ENCODE data around the gene PTGES3. TPM values are rescaled to one million over a fixed set of nuclear protein-coding genes. Genes with fewer than 3 reads are reported as not detected.
"Not testable (repeated sequence)": the region's sequence is repeated elsewhere in the genome, so short reads cannot be mapped to it uniquely, and the experiment has no call there.

PTGES3 gene
- total RNA-seq, 2 experiments from 2014 or later = 240 to 241 TPM

DNA sequence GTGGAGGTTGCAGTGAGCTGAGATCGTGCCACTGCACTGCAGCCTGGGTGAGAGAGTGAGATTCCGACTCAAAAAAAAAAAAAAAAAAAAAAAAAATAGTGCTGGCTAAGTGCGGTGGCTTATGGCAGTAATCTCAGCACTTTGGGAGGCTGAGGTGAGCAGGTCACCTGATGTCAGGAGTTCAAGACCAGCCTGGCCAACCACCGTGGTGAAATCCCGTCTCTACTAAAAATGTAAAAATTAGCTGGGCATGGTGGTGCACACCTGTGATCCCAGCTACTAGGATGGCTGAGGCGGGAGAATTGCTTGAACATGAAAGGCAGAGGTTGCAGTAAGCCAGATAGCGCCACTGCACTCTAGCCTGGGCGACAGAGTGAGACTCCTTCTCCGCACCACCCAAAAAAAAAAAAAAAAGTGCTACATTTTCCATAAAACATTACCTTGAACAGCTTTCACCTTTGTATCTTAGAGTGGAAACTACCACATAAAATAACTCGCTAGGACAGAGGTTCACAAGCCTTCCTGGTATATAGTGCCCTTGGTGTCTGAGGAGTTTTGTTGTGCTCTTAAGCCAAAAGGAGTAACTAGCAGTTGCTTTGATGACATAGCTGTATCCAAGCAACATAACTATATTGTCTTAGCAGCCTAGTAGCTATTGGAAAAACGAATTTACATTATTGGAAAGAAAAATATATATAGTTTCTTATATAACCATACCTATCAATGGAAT is 11.1 kb downstream of the PTGES3 start:
- CTCF ChIA-PET = interaction anchor here (0.7 to 3.8 kb wide), 3 partner anchors 8 to 41 kb away, joined by 3 to 16 read pairs (median 8); no protein-coding TSS in a partner anchor

DNA sequence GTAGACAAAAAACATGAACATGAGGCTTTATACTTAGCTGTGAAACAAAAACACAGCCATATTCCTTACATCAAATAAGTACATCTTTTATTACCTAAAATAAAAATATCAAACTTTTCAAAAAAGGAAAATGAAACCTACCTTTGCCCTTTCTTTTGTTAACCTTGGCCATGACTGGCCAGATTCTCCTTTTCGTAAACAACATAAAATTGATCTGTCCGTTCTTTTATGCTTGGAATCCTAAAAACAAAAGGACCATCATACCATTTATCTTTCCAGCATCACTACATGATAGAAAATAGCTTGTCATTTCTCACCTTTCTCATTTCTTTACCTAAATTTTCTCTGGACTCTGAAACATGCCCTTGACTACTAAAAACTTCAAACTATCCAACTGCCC is 16.5 kb downstream of the PTGES3 start:
- H3K4me1 Mint-ChIP-seq = peaks cover 63% of the 10 kb centered on the region
- H3K27ac Mint-ChIP-seq = no peak overlapping the region
- ChIA-PET CTCF (interaction anchor here (0.8 to 1.3 kb wide), 2 partner anchors 13 to 21 kb away, joined by 3 to 4 read pairs; no protein-coding TSS in a partner anchor), POLR2A (interaction anchor here (2.1 kb wide), 1 partner anchor 35 kb away, joined by 8 read pairs; no protein-coding TSS in a partner anchor)
- H3K36me3 Mint-ChIP-seq (ENCODE audit: low read depth) = peaks cover 63% of the 10 kb centered on the region
- no peak overlapping the region for H3K4me3 Mint-ChIP-seq
- no peaks in the 10 kb centered on the region for H3K27me3 Mint-ChIP-seq
- DNase-seq = no peak
- no peaks in the 10 kb centered on the region for H3K9me3 Mint-ChIP-seq

More for the DNA sequence above, 11.1 kb downstream of the PTGES3 start:
- POLR2A ChIA-PET = interaction anchor here (0.7 to 3.5 kb wide), 8 partner anchors 9 to 70 kb away, joined by 3 to 16 read pairs (median 8); partner anchors contain the start of genes ATP5F1B, NACA and PTGES3
- DNase-seq = peak; percentile 10
- H3K27ac Mint-ChIP-seq = no peak overlapping the region
- H3K4me1 Mint-ChIP-seq = peaks cover 71% of the 10 kb centered on the region
- H3K27me3 Mint-ChIP-seq = no peaks in the 10 kb centered on the region
- H3K36me3 Mint-ChIP-seq (ENCODE audit: low read depth) = peaks cover 48% of the 10 kb centered on the region
- no peak overlapping the region for H3K4me3 Mint-ChIP-seq
- no peaks in the 10 kb centered on the region for H3K9me3 Mint-ChIP-seq

DNA sequence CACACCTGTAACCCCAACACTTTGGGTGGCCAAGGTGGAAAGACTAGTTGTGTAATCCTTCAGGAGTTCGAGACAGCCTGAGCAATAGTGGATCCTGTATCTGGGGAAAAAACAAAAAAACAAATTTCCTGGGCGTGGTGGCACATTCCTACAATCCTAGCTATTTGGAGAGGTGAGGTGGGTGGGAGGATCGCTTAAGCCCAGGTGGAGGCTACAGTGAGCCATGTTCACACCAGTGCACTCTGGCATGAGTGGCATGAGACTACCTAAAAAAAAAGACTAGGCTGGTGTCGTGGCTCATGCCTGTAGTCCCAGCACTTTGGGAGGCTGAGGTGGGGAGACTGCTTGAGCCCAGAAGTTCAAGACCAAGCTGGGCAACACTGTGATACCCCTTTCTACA is 17.2 kb downstream of the PTGES3 start:
- H3K4me3 Mint-ChIP-seq = no peak overlapping the region
- H3K36me3 Mint-ChIP-seq (ENCODE audit: low read depth) = peaks cover 66% of the 10 kb centered on the region
- H3K27ac Mint-ChIP-seq = peak overlapping the region; percentile 52
- no peaks in the 10 kb centered on the region for H3K27me3 Mint-ChIP-seq
- CTCF ChIA-PET = interaction anchor here (1.3 to 4.4 kb wide), 2 partner anchors 20 to 34 kb away, joined by 3 to 17 read pairs; no protein-coding TSS in a partner anchor
- POLR2A ChIA-PET = interaction anchor here (1.3 to 2.1 kb wide), 3 partner anchors 18 to 35 kb away, joined by 3 to 9 read pairs (median 8); partner anchors contain the start of genes ATP5F1B and PTGES3
- H3K9me3 Mint-ChIP-seq = no peaks in the 10 kb centered on the region
- peaks cover 59% of the 10 kb centered on the region for H3K4me1 Mint-ChIP-seq
- DNase-seq = no peak

DNA sequence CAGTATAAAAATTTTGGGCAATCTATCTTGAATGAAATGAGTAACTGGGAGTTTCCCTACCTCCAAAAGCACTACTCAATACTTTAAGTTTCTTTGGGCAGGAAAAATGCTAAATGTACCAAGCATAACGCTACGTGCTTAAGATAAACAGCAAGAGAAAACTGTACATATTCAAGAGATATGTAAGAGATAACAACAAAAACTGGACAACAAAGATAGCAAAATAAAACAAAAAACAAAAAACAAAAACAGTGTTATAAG is 20.0 kb downstream of the PTGES3 start:
- no peaks in the 10 kb centered on the region for H3K9me3 Mint-ChIP-seq
- POLR2A ChIA-PET = interaction anchor here (1.8 to 2.5 kb wide), 4 partner anchors 10 to 32 kb away, joined by 6 to 9 read pairs (median 6); partner anchors contain the start of gene PTGES3
- no peak overlapping the region for H3K4me3 Mint-ChIP-seq
- H3K36me3 Mint-ChIP-seq (ENCODE audit: low read depth) = peaks cover 85% of the 10 kb centered on the region
- H3K27me3 Mint-ChIP-seq = no peaks in the 10 kb centered on the region
- CTCF ChIA-PET = interaction anchor here (4.4 kb wide), 1 partner anchor 32 kb away, joined by 17 read pairs; no protein-coding TSS in a partner anchor
- peaks cover 43% of the 10 kb centered on the region for H3K4me1 Mint-ChIP-seq
- no peak for DNase-seq
- peak overlapping the region; percentile 40 for H3K27ac Mint-ChIP-seq

DNA sequence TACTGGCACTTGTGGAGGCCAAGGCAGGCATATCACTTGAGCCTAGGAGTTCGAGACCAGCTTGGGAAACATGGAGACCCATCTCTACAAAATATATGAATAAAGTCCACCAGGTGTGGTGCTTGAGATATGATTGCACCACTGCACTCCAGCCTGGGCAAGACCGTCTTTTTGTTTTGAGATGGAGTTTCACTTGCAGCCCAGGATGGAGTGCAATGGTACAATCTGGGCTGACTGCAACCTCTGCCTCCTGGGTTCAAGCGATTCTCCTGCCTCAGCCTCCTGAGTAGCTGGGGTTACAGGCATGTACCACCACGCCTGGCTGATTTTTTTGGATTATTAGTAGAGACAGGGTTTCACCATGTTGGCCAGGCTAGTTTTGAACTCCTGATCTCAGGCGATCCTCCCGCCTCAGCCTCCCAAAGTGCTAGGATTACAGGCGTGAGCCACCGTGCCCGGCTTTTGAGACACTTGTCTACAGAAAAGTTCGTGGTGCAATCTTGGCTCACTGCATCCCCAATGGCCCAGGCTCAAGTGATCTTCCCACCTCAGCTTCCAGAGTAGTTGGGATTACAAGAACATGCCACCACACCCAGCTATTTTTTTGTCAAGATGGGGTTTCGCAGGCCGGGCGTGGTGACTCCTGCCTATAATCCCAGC is 26.0 kb downstream of the PTGES3 start:
- ChIA-PET POLR2A (interaction anchor here (1.2 to 3.9 kb wide), 4 partner anchors 12 to 64 kb away, joined by 3 to 17 read pairs (median 4); partner anchors contain the start of genes ATP5F1B, NACA and PTGES3), CTCF (interaction anchor here (0.9 to 1.7 kb wide), 4 partner anchors 11 to 63 kb away, joined by 4 to 5 read pairs (median 4); partner anchors contain the start of gene NACA)
- peak; percentile 14 for DNase-seq
- Mint-ChIP-seq H3K36me3 (ENCODE audit: low read depth) (peaks cover 44% of the 10 kb centered on the region), H3K27me3 (no peaks in the 10 kb centered on the region), H3K4me3 (no peak overlapping the region), H3K4me1 (peaks cover 15% of the 10 kb centered on the region), H3K27ac (no peak overlapping the region), H3K9me3 (no peaks in the 10 kb centered on the region)

DNA sequence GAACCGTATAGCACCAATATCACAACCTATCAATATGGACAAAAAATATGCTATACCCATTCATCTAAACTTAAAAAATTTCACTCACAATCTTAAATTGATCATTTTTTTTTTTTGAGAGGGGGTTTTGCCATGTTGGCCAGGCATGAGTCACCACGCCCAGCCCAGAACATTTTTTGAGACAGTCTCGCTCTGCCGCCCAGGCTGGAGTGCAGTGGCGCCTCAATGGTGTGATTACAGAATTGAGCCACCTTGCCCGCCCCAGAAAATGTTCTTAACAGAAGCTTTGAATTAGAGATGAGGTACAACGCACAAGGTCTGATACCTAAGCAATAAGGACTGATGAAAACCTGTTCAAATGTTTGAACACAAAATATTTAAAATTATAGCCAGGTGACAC is 26.5 kb downstream of the PTGES3 start:
- Mint-ChIP-seq H3K4me3 (no peak overlapping the region), H3K27me3 (no peaks in the 10 kb centered on the region), H3K4me1 (peaks cover 15% of the 10 kb centered on the region), H3K36me3 (ENCODE audit: low read depth) (peaks cover 42% of the 10 kb centered on the region), H3K9me3 (no peaks in the 10 kb centered on the region), H3K27ac (no peak overlapping the region)
- CTCF ChIA-PET = interaction anchor here (0.9 to 1.1 kb wide), 2 partner anchors 12 to 64 kb away, joined by 4 read pairs; partner anchors contain the start of gene NACA
- peak; percentile 14 for DNase-seq
- POLR2A ChIA-PET = interaction anchor here (0.7 to 3.9 kb wide), 5 partner anchors 8 to 64 kb away, joined by 3 to 17 read pairs (median 5); partner anchors contain the start of genes ATP5F1B, NACA and PTGES3

DNA sequence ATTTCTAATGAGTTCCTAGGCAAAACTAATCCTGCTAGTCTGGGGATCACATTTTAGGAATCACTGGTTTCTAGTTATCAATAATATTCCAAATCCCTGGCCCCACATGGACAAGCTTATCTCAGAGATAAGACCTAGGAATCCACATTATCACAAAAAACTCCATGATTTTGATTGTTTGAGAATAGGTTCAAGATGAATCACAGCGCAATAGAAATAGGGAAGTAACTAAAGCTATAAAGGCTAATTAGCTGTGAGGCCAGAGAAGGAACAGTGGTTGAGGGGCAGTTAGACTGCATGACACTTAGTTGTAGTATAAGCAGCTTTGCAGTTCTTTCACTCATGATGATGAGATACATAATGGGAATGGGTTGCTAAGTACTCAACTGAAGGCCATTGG is 29.2 kb downstream of the PTGES3 start:
- no peak overlapping the region for H3K4me3 Mint-ChIP-seq
- POLR2A ChIA-PET = interaction anchor here (1.1 to 2.1 kb wide), 6 partner anchors 19 to 29 kb away, joined by 3 to 11 read pairs (median 4); partner anchors contain the start of gene PTGES3
- H3K9me3 Mint-ChIP-seq = peaks cover 3% of the 10 kb centered on the region
- peaks cover 22% of the 10 kb centered on the region for H3K36me3 Mint-ChIP-seq (ENCODE audit: low read depth)
- CTCF ChIA-PET = interaction anchor here (1.1 to 3.7 kb wide), 2 partner anchors 22 to 451 kb away, joined by 3 to 8 read pairs; no protein-coding TSS in a partner anchor
- peaks cover 12% of the 10 kb centered on the region for H3K4me1 Mint-ChIP-seq
- H3K27ac Mint-ChIP-seq = no peak overlapping the region
- H3K27me3 Mint-ChIP-seq = no peaks in the 10 kb centered on the region
- no peak for DNase-seq

DNA sequence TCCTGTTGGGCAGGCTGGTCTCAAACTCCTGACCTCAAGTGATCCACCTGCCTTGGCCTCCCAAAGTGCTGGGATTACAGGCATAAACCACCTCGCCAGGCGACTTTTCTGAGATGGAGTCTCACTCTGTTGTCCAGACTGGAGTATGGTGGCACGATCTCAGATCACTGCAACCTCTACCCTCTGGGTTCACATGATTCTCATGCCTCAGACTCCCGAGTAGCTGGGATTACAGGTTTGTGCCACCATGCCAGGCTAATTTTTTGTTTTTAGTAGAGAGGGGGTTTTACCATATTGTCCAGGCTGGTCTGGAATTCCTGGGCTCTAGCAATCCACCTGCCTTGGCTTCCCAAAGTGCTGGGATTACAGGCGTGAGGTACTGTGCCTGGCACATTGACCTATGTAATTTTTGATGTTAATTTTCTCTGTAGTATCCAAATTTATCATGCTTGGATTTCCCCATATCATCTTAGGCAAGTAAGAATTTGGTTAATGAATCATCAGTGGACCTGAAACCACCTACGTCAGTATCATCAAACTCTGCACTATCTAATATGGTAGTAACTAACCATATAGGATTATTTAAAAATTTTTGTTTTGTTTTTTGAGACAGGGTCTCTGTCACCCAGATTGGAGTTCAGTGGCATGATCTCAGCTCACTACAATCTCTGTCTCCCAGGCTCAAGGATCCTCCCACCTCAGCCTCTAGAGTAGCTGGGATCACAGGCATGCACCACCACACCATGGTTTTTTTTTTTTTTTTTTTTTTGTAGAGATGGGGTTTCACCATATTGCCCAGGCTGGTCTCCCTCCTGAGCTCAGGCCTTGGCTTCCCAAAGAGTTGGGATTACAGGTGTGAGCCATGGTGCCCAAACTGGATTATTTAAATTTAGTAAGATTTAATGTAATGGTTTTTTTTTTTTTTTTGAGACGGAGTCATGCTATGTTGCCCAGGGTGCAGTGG is 30.4 kb downstream of the PTGES3 start:
- POLR2A ChIA-PET = interaction anchor here (0.6 to 3.1 kb wide), 7 partner anchors 12 to 555 kb away, joined by 3 to 11 read pairs (median 3); partner anchors contain the start of genes ATP5F1B and PTGES3
- H3K27me3 Mint-ChIP-seq = no peaks in the 10 kb centered on the region
- no peak overlapping the region for H3K4me3 Mint-ChIP-seq
- DNase-seq = peak; percentile 14
- peaks cover 10% of the 10 kb centered on the region for H3K4me1 Mint-ChIP-seq
- CTCF ChIA-PET = interaction anchor here (0.6 to 3.7 kb wide), 3 partner anchors 9 to 49 kb away, joined by 3 to 8 read pairs (median 4); no protein-coding TSS in a partner anchor
- peaks cover 14% of the 10 kb centered on the region for H3K9me3 Mint-ChIP-seq
- H3K27ac Mint-ChIP-seq = no peak overlapping the region
- H3K36me3 Mint-ChIP-seq (ENCODE audit: low read depth) = peaks cover 22% of the 10 kb centered on the region

DNA sequence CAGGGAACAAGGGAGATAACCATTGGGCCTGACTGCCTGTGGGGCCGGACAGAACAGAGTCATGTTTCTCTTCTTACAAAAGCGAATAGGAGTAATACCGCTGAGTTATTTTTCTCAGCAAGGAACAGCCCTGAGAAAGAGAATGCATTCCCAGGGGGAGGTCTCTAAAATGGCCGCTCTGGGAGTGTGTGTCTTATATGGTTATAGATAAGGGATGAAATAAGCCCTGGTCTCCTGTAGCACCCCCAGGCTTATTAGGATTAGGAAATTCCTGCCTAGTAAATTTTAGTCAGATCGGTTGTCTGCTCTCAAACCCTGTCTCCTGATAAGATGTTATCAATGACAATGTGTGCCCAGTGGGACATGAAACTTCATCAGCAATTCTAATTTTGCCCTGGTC is 34.3 kb downstream of the PTGES3 start:
- POLR2A ChIA-PET, H3K4me3 Mint-ChIP-seq, DNase-seq, H3K27ac Mint-ChIP-seq, H3K4me1 Mint-ChIP-seq, H3K27me3 Mint-ChIP-seq, CTCF ChIA-PET: not testable (repeated sequence)
- Mint-ChIP-seq H3K9me3 (peaks cover 16% of the 10 kb centered on the region), H3K36me3 (ENCODE audit: low read depth) (peaks cover 17% of the 10 kb centered on the region)

DNA sequence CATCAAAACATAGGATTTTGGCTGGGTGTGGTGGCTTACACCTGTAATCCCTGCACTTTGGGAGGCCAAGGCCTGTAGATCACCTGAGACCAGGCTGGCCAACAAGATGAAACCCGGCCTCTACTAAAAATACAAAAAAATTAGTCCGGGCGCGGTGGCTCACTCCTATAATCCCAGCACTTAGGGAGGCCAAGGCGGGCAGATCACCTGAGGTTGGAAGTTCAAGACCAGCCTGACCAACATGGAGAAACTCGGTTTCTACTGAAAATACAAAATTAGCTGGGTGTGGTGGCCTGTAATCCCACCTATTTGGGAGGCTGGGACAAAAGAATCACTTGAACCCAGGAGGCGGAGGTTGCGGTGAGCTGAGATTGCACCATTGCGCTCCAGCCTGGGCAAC is 40.1 kb downstream of the PTGES3 start:
- not testable (repeated sequence) for H3K27ac Mint-ChIP-seq, H3K4me3 Mint-ChIP-seq, H3K27me3 Mint-ChIP-seq, H3K9me3 Mint-ChIP-seq, DNase-seq
- POLR2A ChIA-PET = interaction anchor here (2.0 to 5.8 kb wide), 3 partner anchors 12 to 38 kb away, joined by 4 to 103 read pairs (median 99); partner anchors contain the start of gene PTGES3
- H3K36me3 Mint-ChIP-seq (ENCODE audit: low read depth) = peaks cover 33% of the 10 kb centered on the region
- H3K4me1 Mint-ChIP-seq = peaks cover 24% of the 10 kb centered on the region
- CTCF ChIA-PET = interaction anchor here (3.0 kb wide), 1 partner anchor 11 kb away, joined by 13 read pairs; no protein-coding TSS in a partner anchor

DNA sequence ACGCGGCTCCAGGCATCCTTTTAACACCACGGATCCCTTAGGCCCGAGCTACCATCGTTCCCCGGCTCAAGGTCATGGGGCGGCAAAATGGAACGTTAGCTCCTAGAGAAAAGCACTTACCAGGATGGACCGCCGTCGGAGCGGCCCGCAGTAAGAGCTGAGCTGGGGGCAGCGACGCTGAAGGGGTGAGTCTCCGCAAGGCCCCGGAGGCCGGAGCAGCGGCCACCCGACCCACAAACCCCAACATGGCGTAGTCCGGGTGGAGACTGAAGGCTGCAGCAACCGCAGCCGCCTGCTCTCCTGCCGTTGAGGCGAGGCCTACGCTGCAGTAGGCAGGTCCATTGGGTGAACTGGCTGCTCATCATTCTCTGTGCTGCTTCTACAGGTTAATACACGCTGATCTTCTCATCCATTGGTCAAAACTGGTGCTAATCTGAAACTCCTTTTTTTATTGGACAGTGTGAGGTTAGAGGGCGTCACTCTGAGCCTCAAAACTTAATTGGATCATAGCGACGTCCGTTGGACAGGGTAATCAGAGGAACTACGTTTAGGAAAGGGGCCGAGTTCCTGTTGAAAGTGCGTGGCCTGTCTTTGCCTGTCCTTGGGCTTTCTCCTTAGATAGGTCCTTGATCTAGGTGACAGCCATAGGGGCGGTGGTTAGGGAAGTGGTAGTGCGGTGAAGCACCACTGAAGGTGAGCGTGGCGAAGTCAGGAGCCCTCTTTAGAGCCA is 42.2 kb downstream of the PTGES3 start, which contains the start of gene ATP5F1B:
Gene ATP5F1B, minus strand, starts transcription at position 268 of the 730 bp plus-strand sequence. Its CDS starts 21 bp downstream, at position 247.
- CTCF ChIA-PET = interaction anchor here (0.6 to 2.8 kb wide), 5 partner anchors 10 to 73 kb away, joined by 3 to 50 read pairs (median 4); no protein-coding TSS in a partner anchor
- Mint-ChIP-seq H3K4me1 (peaks cover 35% of the 10 kb centered on the region), H3K9me3 (no peaks in the 10 kb centered on the region), H3K36me3 (ENCODE audit: low read depth) (peaks cover 42% of the 10 kb centered on the region), H3K27ac (peak within 1 kb of the TSS; percentile 95), H3K4me3 (peak within 1 kb of the TSS; percentile 90), H3K27me3 (no peaks in the 10 kb centered on the region)
- POLR2A ChIA-PET = interaction anchor here (0.5 to 5.8 kb wide), 17 partner anchors 10 to 834 kb away, joined by 3 to 103 read pairs (median 9); partner anchors contain the start of genes ARHGAP9, BAZ2A, NACA and PRIM1
- DNase-seq = peak; percentile 95

All from activated CD4-positive, alpha-beta memory T cell treated with anti-CD3 and anti-CD28 coated beads, Interleukin-2, amount 10 ng/mL, durations not matched to agents 7 days and 5 days (primary cell).